A549 (cell line): ENCODE data around the gene CRMP1. TPM values are rescaled to one million over a fixed set of nuclear protein-coding genes. Genes with fewer than 3 reads are reported as not detected.
A peak's percentile ranks its signal among the peaks of the same experiment; 100 is the strongest.

ENCODE experiments used
- ATAC-seq, 2 experiments: fragments of 200-7000 bp in 1 of 2; fragments of >200 bp in 1 of 2; cut with Nextera tagmentation in 1 of 2; cut with Tn5 transposase in 1 of 2; 3 replicates each; pipeline versions ENCODE4 v1.8.0 to v1.9.1; 2018 to 2020; ENCODE audit warnings: mild to moderate bottlenecking in 1 of 2, moderate library complexity in 1 of 2
- CTCF ChIA-PET: fragments of 300-600 bp; sonication (Branson Sonifier 250); formaldehyde crosslinking; extraction: SDS; loops from one replicate; lab custom pipeline; 2021; ENCODE audit warnings: antibody characterized with exemption, inconsistent platforms; lab: Yijun Ruan, JAX
- POLR2A ChIA-PET: fragments of 350-600 bp; formaldehyde crosslinking; extraction: SDS; loops from one replicate; lab custom pipeline; 2021; ENCODE audit warnings: antibody characterized with exemption, inconsistent platforms; lab: Yijun Ruan, JAX
- DNase-seq, 2 experiments: peaks; one replicate each; pipeline versions ENCODE4 v3.0.0 to v3.0.0-alpha.2; 2011 to 2016; ENCODE audit warnings: low read depth in 1 of 2, low spot score in 1 of 2
- FAIRE-seq: peaks from 2 replicates; lab custom pipeline; 2011; peaks lifted over from hg19 to GRCh38; lab: Jason Lieb, UNC
- H3K27ac ChIP-seq, 2 experiments: fragments of >200 bp; sonication (Bioruptor Twin); formaldehyde crosslinking; 3 replicates each; pipeline ENCODE4 v1.5.1; 2016 to 2017
- H3K4me1 ChIP-seq: fragments of >200 bp; sonication (Bioruptor Twin); formaldehyde crosslinking; 3 replicates; pipeline ENCODE4 v1.6.1; 2016
- H3K4me2 ChIP-seq: fragments of >200 bp; sonication (Bioruptor Twin); formaldehyde crosslinking; 3 replicates; pipeline ENCODE4 v1.6.1; 2016
- H3K4me3 ChIP-seq: fragments of >200 bp; sonication (Bioruptor Twin); formaldehyde crosslinking; 3 replicates; pipeline ENCODE4 v1.5.1; 2016
- H3K9me3 ChIP-seq: fragments of >200 bp; sonication (Bioruptor Twin); formaldehyde crosslinking; 3 replicates; pipeline ENCODE4 v1.6.1; 2016
- CBX8 ChIP-seq: fragments of 200-600 bp; sonication (generic); IDR thresholded peaks from 2 replicates; pipeline ENCODE4 v1.6.1; 2016
- CEBPB ChIP-seq, 2 experiments: fragments of >200 bp in 1 of 2; sonication (Bioruptor Twin) in 1 of 2; formaldehyde crosslinking in 1 of 2; IDR thresholded peaks; 2 replicates each; pipeline ENCODE4 v1.6.1; 2012 to 2016
- CHD4 ChIP-seq: fragments of 200-600 bp; sonication (generic); IDR thresholded peaks from 2 replicates; pipeline ENCODE4 v1.6.1; 2016; ENCODE audit warnings: antibody characterized with exemption, mild to moderate bottlenecking, borderline replicate concordance
- E2F6 ChIP-seq: IDR thresholded peaks from 2 replicates; pipeline ENCODE4 v1.6.1; 2012; ENCODE audit warnings: low read depth, borderline replicate concordance
- ESRRA ChIP-seq: fragments of 150-350 bp; IDR thresholded peaks from 2 replicates; pipeline ENCODE4 v1.6.1; 2014; ENCODE audit warnings: mild to moderate bottlenecking, low read length, borderline replicate concordance
- FOXS1 ChIP-seq: fragments of 250-450 bp; sonication (Bioruptor Pico); IDR thresholded peaks from 2 replicates; pipeline ENCODE4 v1.5.0; 2020; ENCODE audit warnings: mild to moderate bottlenecking, moderate library complexity
- HEYL ChIP-seq: fragments of 250-450 bp; sonication (Bioruptor Pico); IDR thresholded peaks from 2 replicates; pipeline ENCODE4 v1.8.0; 2021; ENCODE audit warnings: mild to moderate bottlenecking, moderate library complexity
- HOXB5 ChIP-seq: fragments of 250-450 bp; sonication (Bioruptor Pico); IDR thresholded peaks from 2 replicates; pipeline ENCODE4 v1.5.0; 2020; ENCODE audit warnings: mild to moderate bottlenecking, moderate library complexity
- JUNB ChIP-seq: fragments of >200 bp; sonication (Bioruptor Twin); formaldehyde crosslinking; IDR thresholded peaks from 2 replicates; pipeline ENCODE4 v1.6.1; 2016
- MAZ ChIP-seq: fragments of 150-350 bp; IDR thresholded peaks from 2 replicates; pipeline ENCODE4 v1.6.1; 2014; ENCODE audit warnings: antibody characterized with exemption, low read depth, low read length, borderline replicate concordance
- MYC ChIP-seq: IDR thresholded peaks from 2 replicates; pipeline ENCODE4 v1.6.1; 2012; ENCODE audit warnings: mild to moderate bottlenecking, inconsistent platforms, low read length, improper control_type of control experiment, borderline replicate concordance
- NFE2L2 ChIP-seq: fragments of 150-350 bp; conservative IDR thresholded peaks from 2 replicates; pipeline ENCODE4 v1.6.1; 2014; ENCODE audit warnings: low read length
- NPAS2 ChIP-seq: fragments of 250-450 bp; sonication (Bioruptor Pico); IDR thresholded peaks from 2 replicates; pipeline ENCODE4 v1.8.0; 2022; ENCODE audit warnings: mild to moderate bottlenecking, moderate library complexity, borderline replicate concordance
- RAD21 ChIP-seq, 2 experiments: fragments of >200 bp in 1 of 2; sonication (Bioruptor Twin) in 1 of 2; formaldehyde crosslinking in 1 of 2; IDR thresholded peaks in 1 of 2; conservative IDR thresholded peaks in 1 of 2; 2 replicates in 1 of 2; 3 replicates in 1 of 2; pipeline ENCODE4 v1.6.1; 2012 to 2018; ENCODE audit warnings: inconsistent platforms in 1 of 2
- RARB ChIP-seq: fragments of 250-450 bp; sonication (Bioruptor Pico); IDR thresholded peaks from 2 replicates; pipeline ENCODE4 v1.8.0; 2021; ENCODE audit warnings: mild to moderate bottlenecking, moderate library complexity
- RCOR1 ChIP-seq: fragments of 150-350 bp; IDR thresholded peaks from 2 replicates; pipeline ENCODE4 v1.6.1; 2014; ENCODE audit warnings: antibody characterized with exemption, low read length, low read depth
- REST ChIP-seq: fragments of 200-600 bp; sonication (generic); IDR thresholded peaks from 2 replicates; pipeline ENCODE4 v1.6.1; 2016; ENCODE audit warnings: antibody characterized with exemption, mild to moderate bottlenecking, moderate library complexity
- RNF2 ChIP-seq: fragments of 200-600 bp; sonication (generic); IDR thresholded peaks from 2 replicates; pipeline ENCODE4 v1.6.1; 2016; ENCODE audit warnings: low read depth, mild to moderate bottlenecking, antibody characterized with exemption, moderate library complexity, borderline replicate concordance
- ZC3H11A ChIP-seq: fragments of 450-650 bp; IDR thresholded peaks from 2 replicates; pipeline ENCODE4 v1.6.1; 2014; ENCODE audit warnings: antibody characterized with exemption, mild to moderate bottlenecking
- ZFP36 ChIP-seq: fragments of 450-650 bp; IDR thresholded peaks from 2 replicates; pipeline ENCODE4 v1.6.1; 2014; ENCODE audit warnings: borderline replicate concordance; ENCODE audit not compliant: partially characterized antibody
- ZNF302 ChIP-seq: fragments of 250-450 bp; sonication (Bioruptor Pico); IDR thresholded peaks from 2 replicates; pipeline ENCODE4 v1.9.0; 2021; ENCODE audit warnings: inconsistent platforms, mild to moderate bottlenecking, moderate library complexity
- WGBS: methylation state at CpG from one replicate; pipeline ENCODE4 v1.1.6; 2017; ENCODE audit errors: missing lambda C conversion rate; 5-methylcytosine and 5-hydroxymethylcytosine counted together
- polyA plus RNA-seq, 4 experiments: library from polyadenylated mRNA; depleted of rRNA in 3 of 4; stranded (reverse); fragments of >200 nt; fragmentation: RNase III in 1 of 4; extraction: RNeasy Plus Mini Kit Qiagen cat#74134 plus additional on column Dnase treatment in 1 of 4; gene quantifications; 2 replicates in 3 of 4; 3 replicates in 1 of 4; pipeline ENCODE4 v1.2.3, GENCODE V29; 2011 to 2017

CRMP1 gene
- polyA plus RNA-seq, 2 of the 4 experiments (the other 2 are of a cell fraction): 0.74 to 0.80 TPM

GRCh38 chr4:5892323-5893003, 423 bp downstream of the CRMP1 start:
- TF ChIP-seq RAD21 (conservative IDR thresholded peaks at IDR 0.05 in 1 of 2, IDR thresholded peaks at IDR 0.05 in 1 of 2) (no peak), MAZ (no peak), ZC3H11A (no peak), NFE2L2 (no peak), RCOR1 (no peak), ZNF302 (no peak), CHD4 (no peak), ZFP36 (no peak), NPAS2 (no peak), ESRRA (no peak), HEYL (CRISPR knock-in tag) (no peak)
- H3K4me1 ChIP-seq: peaks cover 6% of the 10 kb centered on the region; the same call in 2 of the 3 replicates
- H3K27ac ChIP-seq: no peak overlapping the region
- no peak overlapping the region for H3K4me3 ChIP-seq
- ChIA-PET CTCF (interaction anchor here (1.5 kb wide), 1 partner anchor 68 kb away, joined by 3 read pairs; no protein-coding TSS in a partner anchor), POLR2A (no interaction called here)
- FAIRE-seq (no peak), DNase-seq (no peak), ATAC-seq (no peak)
- no peaks in the 10 kb centered on the region; the same call in 1 of the 3 replicates for H3K9me3 ChIP-seq
- 92% methylated on average over 53 of the region's 100 CpGs for WGBS
- no peak overlapping the region for H3K4me2 ChIP-seq

GRCh38 chr4:5891563-5892322, 1.1 kb downstream of the CRMP1 start:
- no peaks in the 10 kb centered on the region; the same call in 2 of the 3 replicates for H3K9me3 ChIP-seq
- FAIRE-seq (no peak), ATAC-seq (no peak), DNase-seq (no peak)
- no peak overlapping the region for H3K4me2 ChIP-seq
- ChIA-PET CTCF (interaction anchor here (0.5 to 1.5 kb wide), 3 partner anchors 27 to 67 kb away, joined by 3 read pairs; no protein-coding TSS in a partner anchor), POLR2A (no interaction called here)
- peaks cover 6% of the 10 kb centered on the region; the same call in 2 of the 3 replicates for H3K4me1 ChIP-seq
- H3K27ac ChIP-seq: no peak overlapping the region
- 73% methylated on average over 27 of the region's 34 CpGs for WGBS
- no peak for TF ChIP-seq HOXB5 (CRISPR knock-in tag)
- TF ChIP-seq MYC: no peak
- no peak for TF ChIP-seq RNF2
- TF ChIP-seq RARB (CRISPR knock-in tag): no peak
- TF ChIP-seq JUNB: no peak
- TF ChIP-seq NPAS2: no peak
- no peak for TF ChIP-seq HEYL (CRISPR knock-in tag)
- no peak for TF ChIP-seq CBX8
- no peak for TF ChIP-seq FOXS1 (CRISPR knock-in tag)
- no peak for TF ChIP-seq ESRRA
- TF ChIP-seq RCOR1: no peak
- no peak overlapping the region for H3K4me3 ChIP-seq

GRCh38 chr4:5890063-5890727, 2.7 kb downstream of the CRMP1 start:
- DNase-seq: peak in 1 of 2 experiments; percentile 11
- 0 out of 6 replicates have a peak, but pooled peaks of 1 of the 2 experiments have one; percentile 21 for ATAC-seq
- no peak overlapping the region for H3K4me3 ChIP-seq
- TF ChIP-seq E2F6 (no peak), CEBPB (IDR thresholded peaks at IDR 0.05) (no peak), REST (no peak)
- no peak overlapping the region for H3K27ac ChIP-seq
- no peaks in the 10 kb centered on the region for H3K9me3 ChIP-seq
- peak overlapping the region; percentile 36; the same call in 1 of the 3 replicates for H3K4me2 ChIP-seq
- 31% methylated on average over 8 of the region's 41 CpGs for WGBS
- POLR2A ChIA-PET: no interaction called here
- H3K4me1 ChIP-seq: peaks cover 6% of the 10 kb centered on the region; the same call in 2 of the 3 replicates
- FAIRE-seq: no peak
- CTCF ChIA-PET: no interaction called here
